CD4-positive, alpha-beta T cell (primary cell): ENCODE measurements around the gene DHX15. TPM values are rescaled to one million over a fixed set of nuclear protein-coding genes. Genes with fewer than 3 reads are reported as not detected.
A peak's percentile ranks its signal among the peaks of the same experiment; 100 is the strongest.

ENCODE experiments used
- ATAC-seq: fragments of 200-7000 bp; cut with Tn5 transposase; one replicate; pipeline ENCODE4 v1.10.0; 2022; ENCODE audit warnings: mild to moderate bottlenecking; ENCODE audit not compliant: poor library complexity
- CTCF ChIA-PET: fragments of 350-600 bp; sonication (Branson Sonifier 250); formaldehyde crosslinking; loops from one replicate; lab custom pipeline; 2021; ENCODE audit warnings: antibody characterized with exemption, inconsistent platforms; lab: Charles Lee
- POLR2A ChIA-PET: fragments of 350-600 bp; sonication (Branson Sonifier 250); formaldehyde crosslinking; loops from one replicate; lab custom pipeline; 2021; ENCODE audit warnings: antibody characterized with exemption, inconsistent platforms; lab: Charles Lee
- DNase-seq, 14 experiments: peaks; one replicate each; pipeline ENCODE4 v3.0.0-alpha.2; 2013 to 2020; ENCODE audit warnings: mixed read lengths in 2 of 14
- H3K27ac ChIP-seq, 2 donors: one replicate each; pipeline versions ENCODE4 v1.5.1 to v1.7.0; 2013; ENCODE audit warnings: low read length in 2 of 2, low read depth in 1 of 2, mild to moderate bottlenecking in 1 of 2
- H3K27me3 ChIP-seq, 2 experiments: 1 replicate in 1 of 2; 2 replicates in 1 of 2; pipeline versions ENCODE4 v1.6.1 to v1.7.0; 2013; ENCODE audit warnings: low read length in 2 of 2, control low read depth in 1 of 2, mild to moderate bottlenecking in 1 of 2, moderate library complexity in 1 of 2; ENCODE audit not compliant: insufficient read depth in 2 of 2, control insufficient read depth in 1 of 2
- H3K36me3 ChIP-seq: one replicate; pipeline ENCODE4 v1.6.1; 2013; ENCODE audit warnings: low read length, control low read depth; ENCODE audit not compliant: insufficient read depth
- H3K4me1 ChIP-seq: one replicate; pipeline ENCODE4 v1.6.1; 2013; ENCODE audit warnings: low read length, control low read depth; ENCODE audit not compliant: insufficient read depth
- H3K4me3 ChIP-seq: one replicate; pipeline ENCODE4 v1.5.1; 2013; ENCODE audit warnings: mild to moderate bottlenecking, low read length, moderate library complexity
- H3K9me3 ChIP-seq, 2 experiments: 1 replicate in 1 of 2; 2 replicates in 1 of 2; pipeline versions ENCODE4 v1.6.1 to v1.7.0; 2013; ENCODE audit warnings: low read length in 2 of 2, mild to moderate bottlenecking in 2 of 2, control low read depth in 1 of 2, moderate library complexity in 1 of 2; ENCODE audit not compliant: control insufficient read depth in 1 of 2, insufficient read depth in 1 of 2
- H3K27ac Mint-ChIP-seq: one replicate; pipeline ENCODE4 v1.8.0; 2020; ENCODE audit warnings: mixed read lengths
- H3K27me3 Mint-ChIP-seq: one replicate; pipeline ENCODE4 v1.8.0; 2021; ENCODE audit warnings: mixed read lengths
- H3K36me3 Mint-ChIP-seq: one replicate; pipeline ENCODE4 v1.8.0; 2021; ENCODE audit warnings: low read depth, mixed read lengths
- H3K4me1 Mint-ChIP-seq: one replicate; pipeline ENCODE4 v1.8.0; 2021; ENCODE audit warnings: low read depth, mixed read lengths
- H3K4me3 Mint-ChIP-seq: one replicate; pipeline ENCODE4 v1.8.0; 2020; ENCODE audit warnings: mild to moderate bottlenecking, mixed read lengths
- H3K9me3 Mint-ChIP-seq: one replicate; pipeline ENCODE4 v1.8.0; 2020; ENCODE audit warnings: mixed read lengths
- CTCF ChIP-seq: fragments of 200-600 bp; IDR thresholded peaks from one replicate; pipeline ENCODE4 v1.8.0; 2022; ENCODE audit warnings: antibody characterized with exemption, mild to moderate bottlenecking
- intact Hi-C, 2 experiments: fragments of 100-400 bp; cut with DNase I in 1 of 2; cut with micrococcal nuclease in 1 of 2; formaldehyde crosslinking; loops; one replicate each; pipeline versions ENCODE4 v1.15.1 to v1.9.0; 2023 to 2025; cut with DNase I, micrococcal nuclease
- total RNA-seq, 174 experiments: library from RNA in 2 of 174; stranded (reverse) in 2 of 174; gene quantifications; one replicate each; pipeline ENCODE4 v1.2.3 and lab custom pipeline; 2021 to 2026

Gene DHX15
- total RNA-seq, 2 experiments from 2014 or later, result 208 to 209 TPM

- DNase-seq, result no peak
- intact Hi-C loops, result loop anchor here in 1 of 2 experiments (5.0 kb wide), 1 partner anchor 36 kb away; no protein-coding TSS in a partner anchor
- Mint-ChIP-seq H3K4me3 (no peak overlapping the region), H3K4me1 (peaks cover 89% of the 10 kb centered on the region), H3K27me3 (no peaks in the 10 kb centered on the region), H3K27ac (peak overlapping the region; percentile 75), H3K9me3 (no peaks in the 10 kb centered on the region), H3K36me3 (peaks cover 87% of the 10 kb centered on the region)
- CTCF ChIA-PET, result interaction anchor here (2.0 kb wide), 1 partner anchor 11 kb away, joined by 5 read pairs; no protein-coding TSS in a partner anchor
- peaks cover 20% of the 10 kb centered on the region for H3K4me1 ChIP-seq
- no peak overlapping the region for H3K4me3 ChIP-seq
- no peaks in the 10 kb centered on the region for H3K27me3 ChIP-seq
- no peak overlapping the region for H3K27ac ChIP-seq
- H3K9me3 ChIP-seq, result no peaks in the 10 kb centered on the region
- TF ChIP-seq CTCF, result no peak
- ATAC-seq, result no peak
- peaks cover 68% of the 10 kb centered on the region for H3K36me3 ChIP-seq
- POLR2A ChIA-PET, result no interaction called here
These were observed 15.9 kb downstream of the DHX15 start for GRCh38 chr4:24568425-24568824.

GRCh38 chr4:24565054-24565453 is 19.3 kb downstream of the DHX15 start:
- H3K4me3 ChIP-seq, result no peak overlapping the region
- no peaks in the 10 kb centered on the region for H3K27me3 Mint-ChIP-seq
- TF ChIP-seq CTCF, result no peak
- H3K9me3 Mint-ChIP-seq, result peaks cover 4% of the 10 kb centered on the region
- peaks cover 86% of the 10 kb centered on the region for H3K36me3 Mint-ChIP-seq
- H3K4me1 ChIP-seq, result peaks cover 13% of the 10 kb centered on the region
- POLR2A ChIA-PET, result no interaction called here
- ATAC-seq (no peak), DNase-seq (no peak)
- H3K27ac ChIP-seq, result no peak overlapping the region
- intact Hi-C loops, result loop anchor here in 1 of 2 experiments (5.0 kb wide), 1 partner anchor 33 kb away; no protein-coding TSS in a partner anchor
- H3K36me3 ChIP-seq, result peaks cover 59% of the 10 kb centered on the region
- no peaks in the 10 kb centered on the region for H3K27me3 ChIP-seq
- H3K27ac Mint-ChIP-seq, result peak overlapping the region; percentile 61
- no peaks in the 10 kb centered on the region for H3K9me3 ChIP-seq
- CTCF ChIA-PET, result no interaction called here
- no peak overlapping the region for H3K4me3 Mint-ChIP-seq
- peaks cover 84% of the 10 kb centered on the region for H3K4me1 Mint-ChIP-seq

GRCh38 chr4:24564488-24564887 is 19.9 kb downstream of the DHX15 start:
- DNase-seq (no peak), ATAC-seq (no peak)
- Mint-ChIP-seq H3K27ac (peak overlapping the region; percentile 18), H3K4me3 (peak overlapping the region; percentile 8), H3K4me1 (peaks cover 84% of the 10 kb centered on the region), H3K9me3 (peaks cover 4% of the 10 kb centered on the region), H3K36me3 (peaks cover 86% of the 10 kb centered on the region), H3K27me3 (no peaks in the 10 kb centered on the region)
- H3K4me1 ChIP-seq, result peaks cover 13% of the 10 kb centered on the region
- no peak overlapping the region for H3K27ac ChIP-seq
- no peaks in the 10 kb centered on the region for H3K27me3 ChIP-seq
- peaks cover 55% of the 10 kb centered on the region for H3K36me3 ChIP-seq
- H3K4me3 ChIP-seq, result no peak overlapping the region
- intact Hi-C loops, result no loop called here
- CTCF ChIA-PET, result no interaction called here
- TF ChIP-seq CTCF, result no peak
- POLR2A ChIA-PET, result no interaction called here
- H3K9me3 ChIP-seq, result no peaks in the 10 kb centered on the region
